Stimulated activated CD8-positive, alpha-beta memory T cell treated with anti-CD3 and anti-CD28 coated beads, Interleukin-2, amount 100 ng/mL, for 1 hour (primary cell): Measurements from ENCODE around the gene LRRC3C.
A peak's percentile ranks its signal among the peaks of the same experiment; 100 is the strongest.
"Not testable (repeated sequence)": the region's sequence is repeated elsewhere in the genome, so short reads cannot be mapped to it uniquely, and the experiment has no call there.

Experiments
- DNase-seq, 2 donors: peaks; one replicate each; pipeline ENCODE4 v3.0.0-alpha.2; 2020; ENCODE audit warnings: low read depth in 2 of 2

The LRRC3C gene

GRCh38 chr17:39946551-39947330 is 19.2 kb downstream of the LRRC3C start:
- DNase-seq: no peak

- not testable (repeated sequence) for DNase-seq
These were observed 20.9 kb downstream of the LRRC3C start for GRCh38 chr17:39948489-39948828.

- DNase-seq: no peak
These were observed 21.5 kb downstream of the LRRC3C start for GRCh38 chr17:39949028-39949427.

- no peak for DNase-seq
These were observed 23.4 kb downstream of the LRRC3C start for GRCh38 chr17:39950871-39951348.

- DNase-seq: no peak
These were observed 24.6 kb downstream of the LRRC3C start for GRCh38 chr17:39951924-39952679.

GRCh38 chr17:39952680-39953470 is 25.3 kb downstream of the LRRC3C start:
- DNase-seq: peak; percentile 95 to 96

GRCh38 chr17:39953471-39953888 is 25.9 kb downstream of the LRRC3C start:
- DNase-seq: no peak

- DNase-seq: no peak
These were observed 27.3 kb downstream of the LRRC3C start for GRCh38 chr17:39954876-39955275.

GRCh38 chr17:39955726-39956225 is 28.2 kb downstream of the LRRC3C start:
- no peak for DNase-seq

GRCh38 chr17:39960524-39961041 is 33.1 kb downstream of the LRRC3C start:
- DNase-seq: no peak

GRCh38 chr17:39962642-39963220 is 35.2 kb downstream of the LRRC3C start, which contains the start of gene GSDMA:
GSDMA (plus strand) TSS chr17:39963004; CDS start chr17:39965688, 2,684 bp downstream.
- DNase-seq: no peak

- no peak for DNase-seq
These were observed 36.3 kb downstream of the LRRC3C start for GRCh38 chr17:39963829-39964228.

GRCh38 chr17:39965017-39965699 is 37.6 kb downstream of the LRRC3C start:
- DNase-seq: no peak

GRCh38 chr17:39966771-39967170 is 39.2 kb downstream of the LRRC3C start:
- DNase-seq: no peak

- no peak for DNase-seq
These were observed 41.2 kb downstream of the LRRC3C start for GRCh38 chr17:39968761-39969160.

GRCh38 chr17:39969375-39969774 is 41.8 kb downstream of the LRRC3C start:
- no peak for DNase-seq

GRCh38 chr17:39970157-39970692 is 42.7 kb downstream of the LRRC3C start:
- DNase-seq: no peak

GRCh38 chr17:39971076-39971603 is 43.6 kb downstream of the LRRC3C start:
- no peak for DNase-seq

GRCh38 chr17:39972271-39972670 is 44.7 kb downstream of the LRRC3C start:
- no peak for DNase-seq

- no peak for DNase-seq
These were observed 46.0 kb downstream of the LRRC3C start for GRCh38 chr17:39973496-39973895.
